ENCODE measurements around the gene C6orf163.

Gene C6orf163

GRCh38 chr6:87346700-87347099 lies 2.1 kb downstream of the C6orf163 start:
- no peak overlapping the region for H3K4me3 ChIP-seq
- H3K9ac ChIP-seq (ENCODE audit: insufficient read length): no peak overlapping the region
- H3K36me3 ChIP-seq (ENCODE audit: insufficient read depth, low read length): no peaks in the 10 kb centered on the region
- H3K27ac ChIP-seq: no peak overlapping the region
- no peak for TF ChIP-seq EZH2 (IDR thresholded peaks at IDR 0.05)
- no peak for DNase-seq (ENCODE audit: low read depth, low spot score)
- no peaks in the 10 kb centered on the region for H3K9me3 ChIP-seq (ENCODE audit: low read depth, low read length)

GRCh38 chr6:87349896-87350295 lies 5.3 kb downstream of the C6orf163 start:
- H3K9ac ChIP-seq (ENCODE audit: insufficient read length): no peak overlapping the region
- TF ChIP-seq POLR2AphosphoS5 (IDR thresholded peaks at IDR 0.05; ENCODE audit: borderline replicate concordance, low read depth, low read length) (no peak), EZH2 (IDR thresholded peaks at IDR 0.05) (no peak), FOXP2 (optimal IDR thresholded peaks at IDR 0.05; ENCODE audit: control extremely low read depth, extremely low read length, insufficient read depth) (no peak)
- no peak overlapping the region for H3K27ac ChIP-seq
- H3K36me3 ChIP-seq (ENCODE audit: insufficient read depth, low read length): no peaks in the 10 kb centered on the region
- H3K9me3 ChIP-seq (ENCODE audit: low read depth, low read length): no peaks in the 10 kb centered on the region
- H3K4me3 ChIP-seq: no peak overlapping the region
- no peak for DNase-seq (ENCODE audit: low read depth, low spot score)

GRCh38 chr6:87350516-87350915 lies 5.9 kb downstream of the C6orf163 start:
- no peak overlapping the region for H3K27ac ChIP-seq
- TF ChIP-seq EZH2 (IDR thresholded peaks at IDR 0.05) (no peak), FOXP2 (optimal IDR thresholded peaks at IDR 0.05; ENCODE audit: control extremely low read depth, extremely low read length, insufficient read depth) (no peak), POLR2AphosphoS5 (IDR thresholded peaks at IDR 0.05; ENCODE audit: borderline replicate concordance, low read depth, low read length) (no peak)
- H3K9ac ChIP-seq (ENCODE audit: insufficient read length): no peak overlapping the region
- H3K4me3 ChIP-seq: no peak overlapping the region
- H3K36me3 ChIP-seq (ENCODE audit: insufficient read depth, low read length): no peaks in the 10 kb centered on the region
- no peaks in the 10 kb centered on the region for H3K9me3 ChIP-seq (ENCODE audit: low read depth, low read length)
- DNase-seq (ENCODE audit: low read depth, low spot score): no peak

GRCh38 chr6:87351583-87351982 lies 7.0 kb downstream of the C6orf163 start:
- no peaks in the 10 kb centered on the region for H3K9me3 ChIP-seq (ENCODE audit: low read depth, low read length)
- no peaks in the 10 kb centered on the region for H3K36me3 ChIP-seq (ENCODE audit: insufficient read depth, low read length)
- DNase-seq (ENCODE audit: low read depth, low spot score): no peak
- no peak overlapping the region for H3K4me3 ChIP-seq
- no peak overlapping the region for H3K9ac ChIP-seq (ENCODE audit: insufficient read length)
- H3K27ac ChIP-seq: no peak overlapping the region
- TF ChIP-seq EZH2 (IDR thresholded peaks at IDR 0.05): no peak
- TF ChIP-seq POLR2AphosphoS5 (IDR thresholded peaks at IDR 0.05; ENCODE audit: borderline replicate concordance, low read depth, low read length): no peak
- TF ChIP-seq FOXP2 (optimal IDR thresholded peaks at IDR 0.05; ENCODE audit: control extremely low read depth, extremely low read length, insufficient read depth): no peak

- no peak for TF ChIP-seq EZH2 (IDR thresholded peaks at IDR 0.05)
Observed at GRCh38 chr6:87356181-87356580, 11.6 kb downstream of the C6orf163 start.

GRCh38 chr6:87357479-87358196 lies 13.0 kb downstream of the C6orf163 start:
- no peak for DNase-seq (ENCODE audit: low read depth, low spot score)
- no peak for TF ChIP-seq EZH2 (IDR thresholded peaks at IDR 0.05)
- no peak for TF ChIP-seq POLR2AphosphoS5 (IDR thresholded peaks at IDR 0.05; ENCODE audit: borderline replicate concordance, low read depth, low read length)
- TF ChIP-seq FOXP2 (optimal IDR thresholded peaks at IDR 0.05; ENCODE audit: control extremely low read depth, extremely low read length, insufficient read depth): no peak
- Histone ChIP-seq H3K9ac (ENCODE audit: insufficient read length) (no peak overlapping the region), H3K36me3 (ENCODE audit: insufficient read depth, low read length) (no peaks in the 10 kb centered on the region), H3K9me3 (ENCODE audit: low read depth, low read length) (no peaks in the 10 kb centered on the region), H3K4me3 (no peak overlapping the region), H3K27ac (no peak overlapping the region)

More at GRCh38 chr6:87356181-87356580, 11.6 kb downstream of the C6orf163 start:
- Histone ChIP-seq H3K4me3 (no peak overlapping the region), H3K36me3 (ENCODE audit: insufficient read depth, low read length) (no peaks in the 10 kb centered on the region), H3K9me3 (ENCODE audit: low read depth, low read length) (no peaks in the 10 kb centered on the region), H3K27ac (no peak overlapping the region), H3K9ac (ENCODE audit: insufficient read length) (no peak overlapping the region)
- no peak for DNase-seq (ENCODE audit: low read depth, low spot score)

GRCh38 chr6:87364602-87365252 lies 20.1 kb downstream of the C6orf163 start:
- no peaks in the 10 kb centered on the region for H3K9me3 ChIP-seq (ENCODE audit: low read depth, low read length)
- DNase-seq (ENCODE audit: low read depth, low spot score): no peak

GRCh38 chr6:87366072-87366827 lies 21.6 kb downstream of the C6orf163 start:
- Histone ChIP-seq H3K27ac (no peak overlapping the region), H3K9me3 (ENCODE audit: low read depth, low read length) (no peaks in the 10 kb centered on the region), H3K4me3 (no peak overlapping the region), H3K36me3 (ENCODE audit: insufficient read depth, low read length) (no peaks in the 10 kb centered on the region), H3K9ac (ENCODE audit: insufficient read length) (no peak overlapping the region)
- no peak for TF ChIP-seq EZH2 (IDR thresholded peaks at IDR 0.05)
- TF ChIP-seq POLR2AphosphoS5 (IDR thresholded peaks at IDR 0.05; ENCODE audit: borderline replicate concordance, low read depth, low read length): no peak
- TF ChIP-seq FOXP2 (optimal IDR thresholded peaks at IDR 0.05; ENCODE audit: control extremely low read depth, extremely low read length, insufficient read depth): no peak
- no peak for DNase-seq (ENCODE audit: low read depth, low spot score)

More at GRCh38 chr6:87364602-87365252, 20.1 kb downstream of the C6orf163 start:
- TF ChIP-seq POLR2AphosphoS5 (IDR thresholded peaks at IDR 0.05; ENCODE audit: borderline replicate concordance, low read depth, low read length) (no peak), FOXP2 (optimal IDR thresholded peaks at IDR 0.05; ENCODE audit: control extremely low read depth, extremely low read length, insufficient read depth) (no peak), EZH2 (IDR thresholded peaks at IDR 0.05) (no peak)
- Histone ChIP-seq H3K4me3 (no peak overlapping the region), H3K9ac (ENCODE audit: insufficient read length) (no peak overlapping the region), H3K36me3 (ENCODE audit: insufficient read depth, low read length) (no peaks in the 10 kb centered on the region), H3K27ac (no peak overlapping the region)
